Prostate gland (tissue), 2 donors: ENCODE data around the gene MRPL48. TPM values are rescaled to one million over a fixed set of nuclear protein-coding genes. Genes with fewer than 3 reads are reported as not detected.
A peak's percentile ranks its signal among the peaks of the same experiment; 100 is the strongest.

ENCODE experiments used
- DNase-seq: peaks from one replicate; pipeline ENCODE4 v3.0.0-alpha.2; 2019; ENCODE audit warnings: low spot score
- H3K27ac ChIP-seq, 2 donors: fragments of 200-600 bp; sonication (generic); 2 replicates each; pipeline ENCODE4 v1.5.1; 2017 to 2019
- H3K27me3 ChIP-seq: fragments of 200-600 bp; sonication (generic); replicated peaks from 2 replicates; pipeline ENCODE4 v1.5.1; 2019; ENCODE audit not compliant: insufficient read depth
- H3K36me3 ChIP-seq, 2 donors: fragments of 200-600 bp; sonication (generic); 1 replicate in 1 of 2; 2 replicates in 1 of 2; pipeline versions ENCODE4 v1.5.1 to v1.8.1; 2017 to 2019
- H3K4me1 ChIP-seq: fragments of 200-600 bp; sonication (generic); replicated peaks from 2 replicates; pipeline ENCODE4 v1.5.1; 2019
- H3K4me3 ChIP-seq, 2 donors: fragments of 200-600 bp; sonication (generic); 2 replicates each; pipeline ENCODE4 v1.5.1; 2017 to 2019
- H3K9me3 ChIP-seq: fragments of 200-600 bp; sonication (generic); 2 replicates; pipeline ENCODE4 v1.5.1; 2017
- CTCF ChIP-seq, 4 experiments: fragments of 200-600 bp in 2 of 4; fragments of 450-650 bp in 2 of 4; sonication (generic) in 2 of 4; IDR thresholded peaks; 1 replicate in 3 of 4; 2 replicates in 1 of 4; pipeline ENCODE4 v1.5.1; 2016 to 2019; ENCODE audit warnings: antibody characterized with exemption in 4 of 4, mild to moderate bottlenecking in 2 of 4, moderate library complexity in 2 of 4
- POLR2A ChIP-seq: fragments of 450-650 bp; IDR thresholded peaks from one replicate; pipeline ENCODE4 v1.6.1; 2016; ENCODE audit warnings: antibody characterized with exemption, mild to moderate bottlenecking
- POLR2AphosphoS5 ChIP-seq: sonication (generic); formaldehyde crosslinking; IDR thresholded peaks from one replicate; pipeline ENCODE4 v1.6.1; 2017; ENCODE audit warnings: antibody characterized with exemption
- WGBS: methylation state at CpG from one replicate; pipeline ENCODE4 v1.1.5; 2018; 5-methylcytosine and 5-hydroxymethylcytosine counted together
- intact Hi-C: fragments of 100-400 bp; cut with DNase I; formaldehyde crosslinking; loops from one replicate; pipeline ENCODE4 v1.14.2; 2022
- total RNA-seq, 2 donors: library from RNA; depleted of rRNA; stranded (reverse); fragments of >200 nt; gene quantifications; one replicate each; pipeline ENCODE4 v1.1.0, GENCODE V29; 2016

MRPL48 gene
- total RNA-seq, 2 donors from 2014 or later, result 11.1 to 33.0 TPM

GRCh38 chr11:73870261-73870660 is 82.6 kb downstream of the MRPL48 start:
- no peaks in the 10 kb centered on the region for H3K9me3 ChIP-seq
- H3K27me3 ChIP-seq, result no peaks in the 10 kb centered on the region
- 70% methylated on average over 3 of the region's 3 CpGs for WGBS
- H3K27ac ChIP-seq, result no peak overlapping the region
- TF ChIP-seq POLR2A, result no peak
- no peak for TF ChIP-seq CTCF (IDR thresholded peaks at IDR 0.05)
- no peak for TF ChIP-seq POLR2AphosphoS5
- no peaks in the 10 kb centered on the region for H3K4me1 ChIP-seq
- intact Hi-C loops, result loop anchor here (10.0 kb wide), 1 partner anchor 85 kb away; the partner anchor contains the start of gene MRPL48
- H3K4me3 ChIP-seq, result no peak overlapping the region
- DNase-seq, result no peak
- peaks cover 0 to 4% of the 10 kb centered on the region in 2 donors for H3K36me3 ChIP-seq

GRCh38 chr11:73872749-73873357 is 85.2 kb downstream of the MRPL48 start:
- H3K27ac ChIP-seq, result no peak overlapping the region
- no peaks in the 10 kb centered on the region for H3K4me1 ChIP-seq
- no peak overlapping the region for H3K4me3 ChIP-seq
- H3K9me3 ChIP-seq, result no peaks in the 10 kb centered on the region
- H3K36me3 ChIP-seq, result peaks cover 0 to 4% of the 10 kb centered on the region in 2 donors
- H3K27me3 ChIP-seq, result no peaks in the 10 kb centered on the region
- intact Hi-C loops, result loop anchor here (10.0 kb wide), 1 partner anchor 88 kb away; the partner anchor contains the start of gene MRPL48
- TF ChIP-seq CTCF (IDR thresholded peaks at IDR 0.05), result no peak
- no peak for TF ChIP-seq POLR2A
- TF ChIP-seq POLR2AphosphoS5, result no peak
- DNase-seq, result no peak
- 92% methylated on average over 9 of the region's 9 CpGs for WGBS

GRCh38 chr11:73875380-73875779 is 87.7 kb downstream of the MRPL48 start:
- TF ChIP-seq POLR2A (no peak), POLR2AphosphoS5 (no peak), CTCF (IDR thresholded peaks at IDR 0.05) (no peak)
- Histone ChIP-seq H3K4me3 (peak overlapping the region in 1 of 2 donors; percentile 61), H3K9me3 (no peaks in the 10 kb centered on the region), H3K36me3 (peaks cover 0 to 4% of the 10 kb centered on the region in 2 donors), H3K4me1 (no peaks in the 10 kb centered on the region), H3K27me3 (no peaks in the 10 kb centered on the region), H3K27ac (no peak overlapping the region)
- intact Hi-C loops, result loop anchor here (10.0 kb wide), 1 partner anchor 91 kb away; the partner anchor contains the start of gene MRPL48
- WGBS, result 91% methylated on average over 1 of the region's 1 CpG
- DNase-seq, result no peak

GRCh38 chr11:73875840-73876239 is 88.2 kb downstream of the MRPL48 start:
- H3K9me3 ChIP-seq, result no peaks in the 10 kb centered on the region
- no peak for DNase-seq
- intact Hi-C loops, result loop anchor here (10.0 kb wide), 1 partner anchor 91 kb away; the partner anchor contains the start of gene MRPL48
- H3K36me3 ChIP-seq, result peaks cover 0 to 4% of the 10 kb centered on the region in 2 donors
- H3K27ac ChIP-seq, result peak overlapping the region in 1 of 2 donors; percentile 85
- no peaks in the 10 kb centered on the region for H3K27me3 ChIP-seq
- no peak for TF ChIP-seq POLR2A
- no peak for TF ChIP-seq CTCF (IDR thresholded peaks at IDR 0.05)
- no peak for TF ChIP-seq POLR2AphosphoS5
- H3K4me1 ChIP-seq, result no peaks in the 10 kb centered on the region
- peak overlapping the region; percentile 61 to 84 for H3K4me3 ChIP-seq
- 19% methylated on average over 8 of the region's 8 CpGs for WGBS
